Daoy (cell line): ENCODE results near the gene FTCD. TPM values are rescaled to one million over a fixed set of nuclear protein-coding genes. Genes with fewer than 3 reads are reported as not detected.
"Not testable (repeated sequence)": the region's sequence is repeated elsewhere in the genome, so short reads cannot be mapped to it uniquely, and the experiment has no call there.

Experiments
- DNase-seq: peaks from one replicate; pipeline ENCODE4 v3.0.0-alpha.2; 2015; ENCODE audit warnings: low read depth
- total RNA-seq: library from RNA; depleted of rRNA; stranded (reverse); fragments of >200 nt; shearing (Covaris generic); gene quantifications from 2 replicates; pipeline ENCODE4 v1.2.3, GENCODE V29; 2014; rRNA removed

The FTCD gene, protein sequence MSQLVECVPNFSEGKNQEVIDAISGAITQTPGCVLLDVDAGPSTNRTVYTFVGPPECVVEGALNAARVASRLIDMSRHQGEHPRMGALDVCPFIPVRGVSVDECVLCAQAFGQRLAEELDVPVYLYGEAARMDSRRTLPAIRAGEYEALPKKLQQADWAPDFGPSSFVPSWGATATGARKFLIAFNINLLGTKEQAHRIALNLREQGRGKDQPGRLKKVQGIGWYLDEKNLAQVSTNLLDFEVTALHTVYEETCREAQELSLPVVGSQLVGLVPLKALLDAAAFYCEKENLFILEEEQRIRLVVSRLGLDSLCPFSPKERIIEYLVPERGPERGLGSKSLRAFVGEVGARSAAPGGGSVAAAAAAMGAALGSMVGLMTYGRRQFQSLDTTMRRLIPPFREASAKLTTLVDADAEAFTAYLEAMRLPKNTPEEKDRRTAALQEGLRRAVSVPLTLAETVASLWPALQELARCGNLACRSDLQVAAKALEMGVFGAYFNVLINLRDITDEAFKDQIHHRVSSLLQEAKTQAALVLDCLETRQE
- 0.34 TPM in 1 of 2 replicates, not detected in the other for total RNA-seq

DNA sequence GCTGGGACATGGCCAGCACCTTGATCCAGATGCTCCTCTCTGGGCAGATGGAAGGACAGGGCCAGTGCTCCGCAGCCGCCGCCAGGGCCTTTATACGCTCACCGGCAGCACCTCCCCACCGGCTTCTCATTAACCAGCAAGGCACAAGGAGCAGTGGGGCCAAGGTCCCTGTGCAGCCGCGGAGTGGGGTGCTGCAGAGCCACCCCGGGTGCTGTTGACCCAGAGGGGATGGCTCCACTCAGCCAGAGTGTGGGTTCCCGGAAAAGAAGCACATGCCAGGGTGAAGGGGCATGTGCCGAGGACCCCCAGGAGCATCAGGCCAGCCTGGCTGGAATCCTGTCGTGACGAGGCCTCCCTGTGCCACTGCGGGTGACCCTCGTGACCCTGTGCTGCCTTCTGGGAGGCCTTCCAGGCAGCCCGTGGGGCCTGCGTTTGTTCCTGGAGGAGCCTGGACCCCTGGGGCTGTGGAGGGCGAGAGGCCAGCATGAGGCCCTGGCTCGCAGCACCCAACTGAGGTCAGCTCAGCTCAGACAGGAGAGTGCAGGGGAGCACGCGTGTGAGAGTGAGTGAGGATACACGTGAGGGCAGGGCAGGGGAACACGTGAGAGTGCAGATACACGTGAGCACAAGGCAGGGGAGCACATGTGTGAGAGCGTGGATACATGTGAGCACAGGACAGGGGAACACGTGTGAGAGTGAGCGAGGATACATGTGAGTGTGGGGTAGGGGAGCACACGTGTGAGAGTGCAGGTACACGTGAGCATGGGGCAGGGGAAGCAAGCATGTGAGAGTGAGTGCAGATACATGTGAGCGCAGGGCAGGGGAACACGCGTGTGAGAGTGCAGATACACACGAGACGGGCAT, at the start of gene FTCD:
FTCD (minus strand) TSS at position 66 of the 864 bp plus-strand sequence; CDS start at position 10, 56 bp downstream.
- DNase-seq = peak; percentile 12

DNA sequence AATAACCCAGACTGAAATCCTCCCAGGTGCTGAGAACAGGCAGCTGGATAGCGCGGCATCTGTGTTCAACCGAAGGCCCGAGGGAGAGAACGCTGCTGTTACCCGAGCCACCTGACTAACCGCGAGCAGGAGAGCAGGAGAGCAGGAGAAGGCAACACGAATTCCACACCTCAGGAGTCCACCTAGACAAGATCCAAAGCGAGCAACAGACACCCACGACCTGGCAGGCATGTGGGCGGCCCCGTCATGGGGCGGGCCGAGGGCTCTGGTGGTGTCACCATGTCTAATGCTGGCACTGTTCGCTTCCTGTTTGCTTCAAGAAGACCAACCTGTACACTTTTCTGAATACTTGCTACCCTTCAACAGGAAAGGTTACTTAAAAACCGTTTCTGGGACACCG, 49.8 kb upstream of the FTCD start:
- DNase-seq = no peak

DNA sequence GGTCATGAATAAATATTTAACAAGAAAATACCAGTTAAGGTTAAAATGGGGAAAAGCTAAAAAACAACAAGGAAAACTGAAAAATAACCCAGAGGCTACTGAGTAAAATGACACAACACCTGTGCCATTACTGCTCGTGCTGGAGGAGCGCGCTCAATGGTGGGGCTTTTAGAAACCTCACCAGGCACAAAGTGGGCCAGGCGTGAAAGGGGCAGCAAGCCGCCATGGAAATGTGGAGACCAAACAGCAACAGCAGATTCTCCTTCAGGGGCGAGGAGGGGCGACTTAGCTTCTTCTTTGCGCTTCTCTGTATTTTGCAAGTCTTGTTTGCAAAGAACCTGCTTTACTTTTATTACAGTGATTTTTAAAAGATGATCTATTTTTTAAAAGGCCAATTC, 47.8 kb upstream of the FTCD start:
- DNase-seq = no peak

DNA sequence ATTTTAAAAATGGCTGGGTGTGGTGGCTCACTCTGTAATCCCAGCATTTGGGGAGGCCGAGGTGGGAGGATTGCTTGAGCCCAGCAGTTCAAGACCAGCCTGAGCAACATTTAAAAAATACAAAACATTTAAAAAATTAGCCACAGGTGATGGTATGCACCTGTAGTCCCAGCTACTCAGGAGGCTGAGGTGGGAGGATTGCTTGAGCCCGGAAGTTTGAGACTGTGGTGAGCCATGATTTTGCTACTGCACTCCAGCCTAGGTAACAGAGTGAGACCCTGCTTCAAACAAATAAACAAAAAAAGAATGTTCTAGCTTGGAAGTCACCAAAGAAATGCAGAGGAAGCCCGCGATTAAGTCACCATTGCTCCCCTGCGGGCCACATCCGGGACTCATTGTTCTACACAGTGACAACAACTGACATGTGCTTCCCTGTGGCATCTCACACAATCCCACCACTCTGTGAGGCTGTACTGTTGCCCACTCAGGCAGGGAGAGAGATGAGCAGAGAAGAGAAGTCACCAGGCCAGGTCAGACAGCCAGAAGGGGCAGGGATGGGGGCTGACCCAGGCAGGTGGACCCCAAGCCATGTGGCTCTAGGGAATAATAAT, 47.3 kb upstream of the FTCD start:
- no peak for DNase-seq

- not testable (repeated sequence) for DNase-seq
Observed at GRCh38 chr21:46200877-46201803, 45.8 kb upstream of the FTCD start.

DNA sequence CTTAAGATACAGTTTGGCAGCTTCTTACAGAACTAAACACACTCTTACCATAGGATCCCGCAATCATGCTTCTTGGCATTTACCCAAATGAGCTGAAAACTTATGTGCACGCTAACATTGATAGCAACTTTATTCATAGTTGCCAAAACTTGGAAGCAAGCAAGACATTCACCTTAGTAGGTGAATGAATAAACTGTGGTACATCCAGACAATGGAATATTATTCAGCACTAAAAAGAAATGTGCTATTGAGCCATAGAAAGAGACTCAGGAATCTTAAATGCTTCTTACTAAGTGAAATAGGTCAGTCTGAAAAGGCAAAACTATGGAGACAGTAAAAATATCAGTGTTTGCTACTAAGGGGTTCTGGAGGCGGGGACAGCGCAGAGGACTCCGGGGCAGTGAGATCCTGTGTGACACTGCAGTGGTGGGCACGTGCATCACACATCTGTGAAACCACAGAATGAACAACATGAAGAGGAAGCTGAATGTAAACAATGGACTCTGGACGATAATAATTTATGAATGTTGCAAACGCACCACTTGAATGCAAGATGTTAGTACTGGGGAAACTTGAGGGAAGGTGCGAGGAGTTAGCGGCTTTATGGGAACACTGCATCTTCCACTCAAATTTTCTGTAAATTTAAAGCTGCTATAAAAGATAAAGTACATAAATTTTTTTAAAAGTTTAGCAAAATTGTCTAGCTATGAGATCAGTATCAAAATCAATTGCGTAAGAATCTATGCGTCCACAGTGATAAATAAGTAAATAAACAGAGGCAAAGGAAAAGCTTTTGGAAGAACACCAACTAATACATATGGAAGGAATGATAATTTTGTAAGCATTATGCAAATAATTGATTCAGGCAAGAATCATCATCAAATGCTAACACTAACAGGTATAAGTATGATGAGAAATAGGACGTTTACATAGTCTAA, 44.3 kb upstream of the FTCD start:
- no peak for DNase-seq

GRCh38 chr21:46196733-46197132, 41.4 kb upstream of the FTCD start:
- no peak for DNase-seq

GRCh38 chr21:46195595-46196195, 40.3 kb upstream of the FTCD start:
- no peak for DNase-seq

DNA sequence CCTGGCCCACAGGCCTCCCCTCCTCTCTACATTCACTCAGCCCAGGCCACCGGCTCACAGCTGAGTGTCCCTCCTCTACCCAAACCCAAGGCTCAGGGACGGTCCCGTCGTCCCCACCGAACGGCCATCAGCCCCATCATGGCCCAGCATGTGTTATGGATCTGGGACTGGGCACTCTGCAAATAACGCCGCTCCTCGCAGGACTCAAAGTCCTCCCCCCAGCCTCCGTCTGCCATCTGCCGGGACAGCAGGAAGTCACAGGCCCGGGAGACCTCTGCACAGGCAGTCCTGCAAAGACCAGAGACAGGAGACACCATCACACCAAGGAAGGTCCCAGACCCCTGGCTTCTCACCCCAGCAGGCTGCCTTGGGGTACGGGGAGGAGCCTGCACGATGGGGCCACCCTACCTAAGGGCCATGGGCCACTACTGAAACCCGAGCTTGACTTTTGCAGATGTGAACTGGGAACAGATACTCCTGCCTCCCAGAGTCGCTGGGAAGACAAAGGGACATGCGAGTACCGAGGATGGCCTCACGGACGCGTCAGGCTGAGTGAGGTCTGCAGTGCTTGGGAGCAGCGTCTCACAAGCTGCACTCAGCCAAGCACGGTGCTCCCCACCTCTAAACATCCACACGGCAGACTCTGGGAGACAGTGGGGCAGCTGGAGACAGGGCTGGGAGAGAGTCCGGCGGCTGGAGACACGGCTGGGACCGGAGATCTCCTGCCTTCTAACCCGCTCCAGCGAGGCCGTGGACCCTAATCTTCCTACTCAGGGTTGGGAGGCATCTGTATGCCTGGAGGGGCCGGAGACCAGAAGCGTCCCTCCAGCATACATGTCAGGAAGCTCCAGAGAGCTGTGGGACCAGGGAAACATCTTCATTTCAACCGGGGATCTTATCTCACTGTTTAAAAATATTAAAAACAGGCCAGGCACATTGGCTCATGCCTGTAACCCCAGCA, 39.3 kb upstream of the FTCD start:
- DNase-seq = no peak

DNA sequence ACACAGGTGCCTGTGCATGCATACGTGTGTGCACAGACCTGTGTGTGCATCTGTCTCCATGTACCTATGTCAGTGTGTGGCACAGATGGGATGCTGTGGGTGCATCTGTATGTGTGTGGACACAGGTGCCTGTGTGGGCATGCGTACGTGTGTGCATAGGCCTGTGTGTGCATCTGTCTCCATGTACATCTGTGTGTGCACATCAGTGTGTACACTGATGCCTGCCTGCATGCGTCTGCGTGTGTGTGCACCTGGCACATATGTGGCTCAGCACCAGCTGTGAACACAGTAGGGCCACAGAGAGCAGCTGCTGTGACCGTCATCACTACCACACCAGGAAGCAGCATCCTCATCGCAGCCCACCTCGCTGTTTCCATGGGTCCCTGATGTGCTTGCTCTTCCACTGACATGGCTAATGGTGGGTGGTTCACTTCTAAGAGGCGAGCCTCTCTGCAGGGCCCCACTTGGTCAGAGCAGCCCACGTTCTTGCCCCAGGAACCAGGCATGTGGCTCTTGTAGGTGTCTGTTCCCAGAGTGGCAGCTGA, 38.5 kb upstream of the FTCD start:
- DNase-seq = no peak

- DNase-seq = no peak
Observed at GRCh38 chr21:46191686-46192575, 36.6 kb upstream of the FTCD start.

- peak; percentile 83 for DNase-seq
Observed at GRCh38 chr21:46191257-46191685, 35.9 kb upstream of the FTCD start.

DNA sequence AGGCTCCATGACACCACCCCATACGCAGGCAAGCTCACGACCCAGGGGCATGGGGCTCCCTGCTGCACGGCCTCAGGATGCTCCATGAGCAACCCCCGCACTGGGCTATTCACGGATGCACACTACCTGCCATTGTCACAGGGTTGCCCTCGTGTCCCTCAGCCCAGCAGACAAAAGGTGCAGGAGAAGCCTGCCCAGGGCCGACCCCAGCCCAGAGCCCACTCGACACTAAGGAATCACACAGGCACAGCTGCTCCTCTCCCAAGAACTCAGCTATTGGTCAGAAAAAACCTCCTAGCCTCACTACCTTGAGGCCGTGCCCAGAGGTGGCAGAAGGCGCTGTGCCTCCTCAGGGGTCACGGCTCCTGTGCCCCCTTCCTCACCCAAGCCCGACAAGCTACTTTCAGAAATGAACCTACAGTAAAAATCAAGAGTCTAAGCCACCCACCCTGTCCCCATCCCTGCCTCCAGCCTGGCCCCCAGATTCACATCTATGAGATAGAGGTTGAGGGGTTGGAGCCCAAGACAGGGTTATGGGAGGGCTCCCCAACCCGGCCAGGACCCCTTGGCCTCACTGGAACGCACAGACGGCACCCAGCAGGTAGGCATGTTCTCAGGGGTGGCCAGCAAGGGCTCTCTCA, 35.2 kb upstream of the FTCD start:
- DNase-seq = no peak

- DNase-seq = no peak
Observed at GRCh38 chr21:46189959-46190490, 34.6 kb upstream of the FTCD start.

DNA sequence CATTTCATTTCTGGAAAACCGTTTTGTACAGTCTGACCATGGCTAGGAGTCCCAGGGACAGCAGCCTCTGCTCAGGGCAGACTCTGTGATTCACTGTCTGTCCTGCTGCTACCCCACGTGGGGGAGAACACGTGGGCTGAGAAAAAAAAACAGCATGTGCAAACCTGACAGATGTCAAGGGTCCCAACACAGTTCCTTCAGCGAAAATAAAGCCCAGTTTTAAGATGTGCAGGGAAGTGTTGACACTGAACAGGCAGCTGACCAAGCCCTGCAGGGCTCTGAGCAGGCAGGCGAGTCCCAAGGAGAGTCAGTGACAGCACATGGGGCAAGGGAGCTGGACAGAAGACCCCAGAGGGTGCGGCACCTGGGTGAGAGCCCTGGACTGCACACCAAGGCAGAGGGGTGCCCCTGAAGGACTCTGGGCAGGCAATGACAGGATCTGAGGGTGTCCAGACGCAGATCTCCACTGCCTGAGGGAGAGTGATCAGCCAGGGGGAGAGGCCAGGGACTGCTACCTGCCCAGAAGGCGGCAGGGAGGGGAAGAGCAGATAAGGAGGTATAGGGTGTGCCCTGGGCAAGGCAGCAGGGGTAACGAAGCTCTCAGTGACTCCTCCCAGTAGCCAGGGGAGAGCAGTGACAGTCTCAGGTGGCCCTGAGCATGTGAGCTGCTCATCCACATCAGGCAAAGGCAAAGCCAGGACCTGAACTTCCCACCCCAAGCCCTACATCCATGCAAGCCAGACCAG, 34.0 kb upstream of the FTCD start:
- DNase-seq = peak; percentile 73
